Measurements from ENCODE around the gene SEMA4B.
"Not testable (repeated sequence)": the region's sequence is repeated elsewhere in the genome, so short reads cannot be mapped to it uniquely, and the experiment has no call there.

Gene SEMA4B

GRCh38 chr15:90181776-90182175 is 19.4 kb upstream of the SEMA4B start:
- DNase-seq: no peak

GRCh38 chr15:90184119-90184785 is 16.9 kb upstream of the SEMA4B start:
- peak; percentile 43 for DNase-seq

- DNase-seq: peak; percentile 68
These were observed 16.1 kb upstream of the SEMA4B start for GRCh38 chr15:90184786-90185704.

GRCh38 chr15:90187257-90187868 is 13.8 kb upstream of the SEMA4B start:
- DNase-seq: no peak

- DNase-seq: not testable (repeated sequence)
These were observed 13.1 kb upstream of the SEMA4B start for GRCh38 chr15:90188065-90188464.

- no peak for DNase-seq
These were observed 12.0 kb upstream of the SEMA4B start for GRCh38 chr15:90188914-90189748.

GRCh38 chr15:90189781-90190467 is 11.2 kb upstream of the SEMA4B start:
- DNase-seq: no peak

GRCh38 chr15:90190606-90191343 is 10.4 kb upstream of the SEMA4B start:
- no peak for DNase-seq

- no peak for DNase-seq
These were observed 9.8 kb upstream of the SEMA4B start for GRCh38 chr15:90191344-90191687.

GRCh38 chr15:90191794-90192509 is 9.2 kb upstream of the SEMA4B start:
- peak; percentile 33 for DNase-seq

- DNase-seq: no peak
These were observed 8.0 kb upstream of the SEMA4B start for GRCh38 chr15:90192961-90193786.

- DNase-seq: no peak
These were observed 6.5 kb upstream of the SEMA4B start for GRCh38 chr15:90194655-90195054.

- DNase-seq: no peak
These were observed 498 bp upstream of the SEMA4B start for GRCh38 chr15:90200534-90201129.

- DNase-seq: no peak
These were observed 830 bp downstream of the SEMA4B start for GRCh38 chr15:90201944-90202375.

- DNase-seq: no peak
These were observed 1.8 kb downstream of the SEMA4B start for GRCh38 chr15:90202929-90203328.

- no peak for DNase-seq
These were observed 2.3 kb downstream of the SEMA4B start for GRCh38 chr15:90203473-90203872.

- DNase-seq: no peak
These were observed 2.8 kb downstream of the SEMA4B start for GRCh38 chr15:90203922-90204321.

GRCh38 chr15:90205050-90205848 is 4.1 kb downstream of the SEMA4B start:
- DNase-seq: no peak

GRCh38 chr15:90205886-90206285 is 4.8 kb downstream of the SEMA4B start:
- no peak for DNase-seq
